Measurements from ENCODE around the gene SLC35F4.

SLC35F4 gene

DNA sequence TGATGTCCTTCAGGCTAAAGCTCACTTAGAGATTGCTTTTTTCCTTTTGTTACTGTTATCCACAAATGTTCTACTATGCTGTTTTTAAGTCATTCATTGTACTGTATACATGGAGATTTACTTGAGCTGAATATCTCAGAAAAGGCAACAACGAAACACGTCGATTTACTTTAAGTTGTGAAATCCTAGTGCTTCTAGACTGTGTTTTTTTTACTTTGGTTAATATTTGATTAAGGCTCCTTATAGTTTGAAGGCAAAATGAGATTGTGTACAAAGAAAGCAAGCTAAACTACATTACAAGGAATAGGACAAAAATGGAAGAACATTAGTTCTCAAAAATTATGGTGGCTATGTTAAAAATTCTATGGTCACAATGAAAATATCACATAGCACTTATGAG lies 114.5 kb downstream of the SLC35F4 start:
- no peak overlapping the region for H3K4me3 ChIP-seq (ENCODE audit: low read depth, low read length)
- TF ChIP-seq, protein P1, sequence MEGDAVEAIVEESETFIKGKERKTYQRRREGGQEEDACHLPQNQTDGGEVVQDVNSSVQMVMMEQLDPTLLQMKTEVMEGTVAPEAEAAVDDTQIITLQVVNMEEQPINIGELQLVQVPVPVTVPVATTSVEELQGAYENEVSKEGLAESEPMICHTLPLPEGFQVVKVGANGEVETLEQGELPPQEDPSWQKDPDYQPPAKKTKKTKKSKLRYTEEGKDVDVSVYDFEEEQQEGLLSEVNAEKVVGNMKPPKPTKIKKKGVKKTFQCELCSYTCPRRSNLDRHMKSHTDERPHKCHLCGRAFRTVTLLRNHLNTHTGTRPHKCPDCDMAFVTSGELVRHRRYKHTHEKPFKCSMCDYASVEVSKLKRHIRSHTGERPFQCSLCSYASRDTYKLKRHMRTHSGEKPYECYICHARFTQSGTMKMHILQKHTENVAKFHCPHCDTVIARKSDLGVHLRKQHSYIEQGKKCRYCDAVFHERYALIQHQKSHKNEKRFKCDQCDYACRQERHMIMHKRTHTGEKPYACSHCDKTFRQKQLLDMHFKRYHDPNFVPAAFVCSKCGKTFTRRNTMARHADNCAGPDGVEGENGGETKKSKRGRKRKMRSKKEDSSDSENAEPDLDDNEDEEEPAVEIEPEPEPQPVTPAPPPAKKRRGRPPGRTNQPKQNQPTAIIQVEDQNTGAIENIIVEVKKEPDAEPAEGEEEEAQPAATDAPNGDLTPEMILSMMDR (IDR thresholded peaks at IDR 0.05; ENCODE audit: borderline replicate concordance, insufficient read depth, low read depth, low read length) = no peak

DNA sequence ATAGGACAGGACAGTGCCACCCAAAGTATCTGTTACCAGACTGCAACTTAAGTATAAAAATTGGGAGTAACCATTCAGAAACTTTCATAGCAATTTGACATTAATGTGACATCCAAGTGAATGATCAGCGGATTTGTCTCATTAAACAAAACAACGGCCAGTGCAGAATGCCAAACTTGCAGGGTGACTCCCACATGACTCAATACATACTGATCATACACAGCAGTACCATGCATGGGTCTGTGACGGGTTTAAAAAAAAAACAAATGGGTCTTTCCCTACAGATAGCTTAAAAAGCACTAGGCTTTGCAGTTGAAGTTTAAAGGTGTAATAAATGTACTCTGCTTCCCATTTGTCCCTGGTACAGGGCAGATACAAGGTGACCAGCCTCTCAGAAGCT lies 116.6 kb downstream of the SLC35F4 start:
- TF ChIP-seq, protein P1 (IDR thresholded peaks at IDR 0.05; ENCODE audit: borderline replicate concordance, insufficient read depth, low read depth, low read length) = no peak
- no peak overlapping the region for H3K4me3 ChIP-seq (ENCODE audit: low read depth, low read length)

- no peak overlapping the region for H3K4me3 ChIP-seq (ENCODE audit: low read depth, low read length)
- TF ChIP-seq, protein P1 (IDR thresholded peaks at IDR 0.05; ENCODE audit: borderline replicate concordance, insufficient read depth, low read depth, low read length) = no peak
Observed at GRCh38 chr14:57748279-57748678, 117.6 kb downstream of the SLC35F4 start.

GRCh38 chr14:57747036-57747435 lies 118.9 kb downstream of the SLC35F4 start:
- TF ChIP-seq, protein P1 (IDR thresholded peaks at IDR 0.05; ENCODE audit: borderline replicate concordance, insufficient read depth, low read depth, low read length) = no peak
- no peak overlapping the region for H3K4me3 ChIP-seq (ENCODE audit: low read depth, low read length)

- no peak overlapping the region for H3K4me3 ChIP-seq (ENCODE audit: low read depth, low read length)
- TF ChIP-seq, protein P1 (IDR thresholded peaks at IDR 0.05; ENCODE audit: borderline replicate concordance, insufficient read depth, low read depth, low read length) = no peak
Observed at GRCh38 chr14:57746563-57746962, 119.3 kb downstream of the SLC35F4 start.

- TF ChIP-seq, protein P1 (IDR thresholded peaks at IDR 0.05; ENCODE audit: borderline replicate concordance, insufficient read depth, low read depth, low read length) = no peak
- H3K4me3 ChIP-seq (ENCODE audit: low read depth, low read length) = no peak overlapping the region
Observed at GRCh38 chr14:57739516-57739915, 126.4 kb downstream of the SLC35F4 start.

- TF ChIP-seq, protein P1 (IDR thresholded peaks at IDR 0.05; ENCODE audit: borderline replicate concordance, insufficient read depth, low read depth, low read length) = no peak
- no peak overlapping the region for H3K4me3 ChIP-seq (ENCODE audit: low read depth, low read length)
Observed at GRCh38 chr14:57737598-57737997, 128.3 kb downstream of the SLC35F4 start.

Data from GM12875 (cell line).